ENCODE data around the gene PANK2. TPM values are rescaled to one million over a fixed set of nuclear protein-coding genes. Genes with fewer than 3 reads are reported as not detected.
"Not testable (repeated sequence)": the region's sequence is repeated elsewhere in the genome, so short reads cannot be mapped to it uniquely, and the experiment has no call there.

PANK2 gene
- polyA plus RNA-seq, 3 donors: 33.0 to 42.2 (median 39.7) TPM

DNA sequence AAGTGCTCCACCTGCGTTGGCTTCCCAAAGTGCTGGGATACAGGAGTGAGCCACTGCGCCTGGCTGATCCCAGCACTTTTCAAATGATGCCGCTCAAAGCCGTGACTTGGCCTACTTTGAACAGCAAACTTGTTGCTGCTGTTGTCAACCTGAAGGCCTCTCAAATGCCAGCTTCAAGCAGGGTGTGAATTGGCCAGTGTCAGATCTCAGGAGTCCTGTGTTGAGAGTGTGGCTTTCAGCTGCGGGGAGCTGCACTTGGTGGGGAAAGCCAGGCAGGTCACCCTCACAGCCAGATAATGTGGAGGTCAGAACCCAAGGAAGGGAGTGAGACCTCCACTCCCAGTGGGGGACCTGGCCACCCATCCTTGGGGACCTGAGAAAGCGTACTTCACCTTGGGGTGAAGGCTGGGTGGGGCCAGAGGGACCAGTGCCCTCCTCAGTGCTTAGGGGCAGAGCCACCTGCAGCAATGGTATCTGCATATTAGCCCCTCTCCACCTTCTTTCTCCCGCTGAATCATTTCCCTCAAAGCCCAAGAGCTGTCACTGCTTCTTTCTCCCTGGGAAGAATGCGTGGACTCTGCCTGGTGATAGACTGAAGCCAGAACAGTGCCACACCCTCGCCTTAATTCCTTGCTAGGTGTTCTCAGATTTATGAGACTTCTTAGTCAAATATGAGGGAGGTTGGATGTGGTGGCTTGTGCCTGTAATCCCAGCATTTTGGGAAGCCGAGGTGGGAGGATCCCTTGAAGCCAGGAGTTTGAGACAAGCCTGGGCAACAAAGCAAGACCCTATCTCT is 19.1 kb upstream of the PANK2 start:
- no peak for DNase-seq (ENCODE audit: low read depth in 3 of 3, low spot score in 2 of 3)

DNA sequence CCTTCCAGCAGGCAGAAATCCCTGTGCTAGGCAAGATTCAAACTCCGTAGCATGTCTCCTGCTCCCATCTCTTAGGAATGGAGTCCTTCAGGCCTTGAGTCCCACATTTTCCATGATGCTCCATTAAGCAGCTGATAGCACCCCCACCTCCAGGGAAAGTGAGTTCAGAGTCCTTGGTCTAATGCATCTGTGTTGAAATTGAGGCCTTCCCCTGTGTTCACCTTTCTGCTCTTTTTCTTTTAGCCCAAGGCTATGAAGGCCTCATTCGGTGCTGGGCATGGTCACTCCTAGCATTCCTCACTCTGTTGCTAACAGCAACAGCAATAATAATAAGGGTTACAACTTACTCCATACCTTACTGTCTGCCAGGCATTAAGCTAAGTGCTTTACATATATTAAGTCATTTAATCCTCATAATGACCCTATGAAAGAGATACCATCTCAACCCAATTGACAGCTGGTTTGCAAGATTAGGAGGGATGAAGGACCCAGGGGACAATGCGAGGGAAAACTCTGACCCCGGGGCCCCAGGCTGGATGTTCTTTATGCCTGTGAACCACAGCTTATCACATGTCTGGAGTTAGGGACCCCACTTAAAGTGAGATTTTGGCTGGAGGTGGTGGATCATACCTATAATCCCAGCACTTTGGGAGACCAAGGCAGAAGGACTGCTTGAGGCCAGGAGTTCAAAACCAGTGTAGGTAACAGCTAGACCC is 17.5 kb upstream of the PANK2 start:
- DNase-seq (ENCODE audit: low read depth in 3 of 3, low spot score in 2 of 3): no peak

DNA sequence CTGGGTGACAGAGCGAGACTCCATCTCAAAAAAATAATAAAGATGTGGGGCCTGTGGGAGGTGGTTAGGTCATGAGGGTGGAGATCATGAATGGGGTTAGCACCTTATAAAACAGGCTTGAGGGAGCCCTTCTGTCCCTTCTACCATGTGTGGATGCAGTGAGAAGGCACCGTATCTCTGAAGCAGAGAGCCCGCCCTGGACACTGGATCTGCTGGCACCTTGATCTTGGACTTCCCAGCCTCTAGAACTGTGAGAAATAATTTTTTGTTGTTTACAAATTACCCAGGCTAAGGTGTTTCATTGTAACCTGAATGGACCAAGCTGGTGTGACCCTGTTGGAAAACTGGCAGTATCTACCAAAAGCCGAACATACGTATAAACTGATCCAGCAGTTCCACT is 15.7 kb upstream of the PANK2 start:
- DNase-seq (ENCODE audit: low read depth in 3 of 3, low spot score in 2 of 3): no peak

DNA sequence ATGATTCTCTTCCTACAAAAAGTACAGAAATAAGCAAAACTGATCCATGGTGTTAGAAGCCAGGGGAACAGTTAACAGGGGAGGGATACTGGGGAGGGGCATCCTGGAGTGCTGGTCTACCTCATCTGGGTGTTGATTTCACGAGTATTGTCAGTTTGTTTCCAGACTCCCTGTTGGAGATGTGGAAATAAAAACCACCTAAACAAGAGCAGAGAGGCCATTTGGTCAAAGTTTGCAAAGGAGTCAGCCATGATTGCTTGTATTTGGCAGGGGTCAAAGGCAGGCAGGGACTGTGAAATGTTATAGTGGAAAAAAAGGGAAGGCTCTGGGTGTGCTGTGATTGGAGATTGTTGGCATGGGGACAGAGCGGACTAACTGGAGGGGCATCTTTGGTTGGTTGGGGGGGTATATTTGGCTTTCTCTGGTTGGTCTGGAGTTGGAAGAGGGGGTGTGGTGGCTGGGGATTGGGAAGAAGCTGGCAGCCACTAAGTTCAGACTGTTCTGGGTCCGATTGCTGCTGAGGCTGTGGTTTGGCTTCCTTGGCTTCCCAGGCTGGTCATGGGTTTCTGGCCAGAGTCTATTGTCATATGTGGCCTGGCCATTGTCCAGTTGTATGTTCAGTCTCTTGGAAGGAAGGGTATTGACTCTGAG is 14.9 kb upstream of the PANK2 start:
- no peak for DNase-seq (ENCODE audit: low read depth in 3 of 3, low spot score in 2 of 3)

DNA sequence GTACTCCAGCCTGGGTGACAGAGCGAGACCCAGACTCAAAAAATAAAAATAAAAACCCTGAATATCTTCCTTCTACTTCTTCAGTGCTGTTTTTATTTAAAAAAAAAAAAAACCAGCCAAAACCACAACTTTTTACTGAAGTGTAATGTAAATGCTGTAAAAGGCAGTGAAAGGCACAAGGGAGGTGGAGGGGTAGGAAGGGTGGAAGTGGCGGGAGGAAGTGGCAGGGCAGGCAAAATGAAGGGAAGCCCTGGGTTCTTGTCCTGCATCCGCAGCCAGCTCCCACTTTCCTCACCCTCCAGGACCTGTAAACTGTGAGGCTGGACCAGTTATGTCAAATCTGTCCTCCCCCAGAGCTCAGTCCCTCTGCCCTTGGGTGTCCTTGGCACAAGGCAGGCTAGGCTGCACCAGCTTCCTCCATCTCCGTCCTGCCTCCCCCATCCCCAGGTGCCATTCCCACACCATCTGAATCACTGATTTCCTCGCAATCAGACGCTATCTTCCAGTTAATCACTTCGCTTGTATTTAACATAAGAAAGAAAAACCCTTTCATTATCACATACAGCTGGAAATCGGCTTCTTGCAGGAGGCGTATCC is 13.7 kb upstream of the PANK2 start:
- no peak for DNase-seq (ENCODE audit: low read depth in 3 of 3, low spot score in 2 of 3)

DNA sequence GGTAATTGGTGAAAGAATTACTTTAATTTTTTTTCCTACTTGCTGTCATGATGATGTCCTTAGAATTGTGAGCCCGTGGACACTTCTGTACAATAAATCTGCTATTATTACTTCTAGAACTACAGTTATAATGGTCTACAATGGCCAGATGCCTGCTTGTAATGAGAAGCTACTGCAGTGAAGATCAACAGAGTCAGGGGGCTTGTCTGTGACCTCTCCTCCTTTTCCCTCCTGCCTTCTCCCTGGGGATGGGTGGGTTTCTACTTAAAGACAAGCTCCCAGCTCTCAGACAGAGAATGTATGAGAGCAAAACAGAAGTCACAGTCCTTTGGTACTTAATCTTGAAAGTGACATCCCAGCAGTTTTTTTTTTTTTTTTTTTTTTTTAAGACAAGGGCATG is 13.2 kb upstream of the PANK2 start:
- no peak for DNase-seq (ENCODE audit: low read depth in 3 of 3, low spot score in 2 of 3)

DNA sequence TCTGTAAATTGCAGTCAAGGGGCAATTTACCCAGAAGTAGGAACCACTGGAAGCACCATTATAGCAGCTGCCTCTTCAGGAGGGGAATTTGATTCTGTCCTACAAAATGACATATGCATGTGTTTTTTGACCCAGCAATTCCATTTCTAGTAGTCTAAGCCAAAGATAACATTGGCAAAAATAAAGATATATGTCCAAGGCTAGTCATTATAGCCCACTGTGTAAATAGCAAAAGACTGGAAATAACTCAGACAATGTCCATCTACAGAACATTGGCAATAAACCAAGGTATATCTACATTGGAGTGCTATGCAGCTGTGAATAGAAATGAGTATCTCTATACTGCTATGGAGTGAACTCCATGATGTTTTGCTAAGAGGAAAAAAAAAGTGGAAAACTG is 12.5 kb upstream of the PANK2 start:
- no peak for DNase-seq (ENCODE audit: low read depth in 3 of 3, low spot score in 2 of 3)

DNA sequence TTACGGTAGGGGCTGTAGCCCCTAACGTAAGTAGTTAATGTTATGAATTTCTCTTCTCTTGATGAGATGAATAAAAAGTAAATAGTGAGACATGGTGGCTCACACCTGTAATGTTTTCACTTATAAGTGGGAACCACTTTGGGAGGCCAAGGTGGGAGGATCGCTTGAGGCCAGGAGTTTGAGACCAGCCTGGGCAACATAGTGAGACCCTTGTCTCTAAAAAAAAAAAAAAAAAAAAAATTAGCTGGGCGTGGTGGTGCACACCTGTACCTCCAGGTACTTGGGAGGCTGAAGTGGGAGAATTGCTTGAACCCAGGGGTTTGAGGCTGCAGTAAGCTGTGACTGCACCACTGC is 10.3 kb upstream of the PANK2 start:
- DNase-seq (ENCODE audit: low read depth in 3 of 3, low spot score in 2 of 3): not testable (repeated sequence)

DNA sequence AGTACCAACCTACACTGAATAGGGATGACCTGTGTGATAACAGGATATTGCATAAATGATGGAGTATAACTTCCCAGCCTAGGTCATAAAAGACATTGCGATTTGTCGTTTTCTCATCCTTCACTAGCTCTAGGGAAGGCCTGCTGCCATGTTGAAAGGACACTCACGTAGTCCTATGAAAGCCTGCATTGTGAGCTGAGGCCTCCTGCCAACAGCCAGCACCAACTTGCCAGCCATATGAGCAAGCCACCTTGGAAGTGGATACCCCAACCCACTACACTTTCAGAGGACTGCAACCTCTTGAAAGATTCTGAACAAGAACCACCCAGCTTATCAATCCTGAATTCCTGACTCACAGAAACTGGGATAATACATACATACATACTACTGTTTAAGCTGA is 3.5 kb upstream of the PANK2 start:
- DNase-seq (ENCODE audit: low read depth in 3 of 3, low spot score in 2 of 3): no peak

DNA sequence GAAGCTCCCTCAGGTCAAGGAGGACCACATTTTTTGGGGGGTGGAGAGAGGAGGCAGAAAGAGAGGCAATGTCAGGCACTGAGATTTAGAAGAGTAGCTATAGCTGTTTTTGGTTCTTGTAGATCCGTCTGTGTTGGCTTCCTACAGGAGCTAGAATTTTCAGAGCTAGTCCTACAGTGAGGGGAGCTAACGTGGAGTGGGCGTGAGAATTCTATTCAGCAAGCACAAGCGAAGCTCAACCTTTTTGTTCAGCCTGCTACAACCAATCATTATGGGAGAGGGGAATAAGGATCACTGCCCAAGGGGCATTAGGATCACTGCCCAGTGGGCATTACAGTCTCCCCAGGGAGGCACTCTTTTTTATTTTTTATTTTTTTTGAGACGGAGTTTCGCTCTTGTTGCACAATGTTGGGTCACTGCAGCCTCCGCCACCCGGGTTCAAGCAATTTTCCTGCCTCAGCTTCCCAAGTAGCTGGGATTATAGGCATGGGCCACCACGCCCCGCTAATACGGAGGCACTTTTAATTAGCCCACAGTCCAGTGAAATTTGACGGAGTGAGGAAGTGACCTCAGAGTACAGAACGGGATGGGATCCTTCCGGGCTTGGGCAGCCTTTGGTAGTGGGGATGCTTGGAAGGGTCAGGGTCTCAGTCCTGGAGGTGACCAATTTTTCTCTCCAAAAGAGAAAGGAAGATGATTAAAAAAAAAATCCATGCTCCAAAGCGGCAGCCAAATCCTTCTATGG is 1.1 kb upstream of the PANK2 start:
- DNase-seq (ENCODE audit: low read depth in 3 of 3, low spot score in 2 of 3): no peak

DNA sequence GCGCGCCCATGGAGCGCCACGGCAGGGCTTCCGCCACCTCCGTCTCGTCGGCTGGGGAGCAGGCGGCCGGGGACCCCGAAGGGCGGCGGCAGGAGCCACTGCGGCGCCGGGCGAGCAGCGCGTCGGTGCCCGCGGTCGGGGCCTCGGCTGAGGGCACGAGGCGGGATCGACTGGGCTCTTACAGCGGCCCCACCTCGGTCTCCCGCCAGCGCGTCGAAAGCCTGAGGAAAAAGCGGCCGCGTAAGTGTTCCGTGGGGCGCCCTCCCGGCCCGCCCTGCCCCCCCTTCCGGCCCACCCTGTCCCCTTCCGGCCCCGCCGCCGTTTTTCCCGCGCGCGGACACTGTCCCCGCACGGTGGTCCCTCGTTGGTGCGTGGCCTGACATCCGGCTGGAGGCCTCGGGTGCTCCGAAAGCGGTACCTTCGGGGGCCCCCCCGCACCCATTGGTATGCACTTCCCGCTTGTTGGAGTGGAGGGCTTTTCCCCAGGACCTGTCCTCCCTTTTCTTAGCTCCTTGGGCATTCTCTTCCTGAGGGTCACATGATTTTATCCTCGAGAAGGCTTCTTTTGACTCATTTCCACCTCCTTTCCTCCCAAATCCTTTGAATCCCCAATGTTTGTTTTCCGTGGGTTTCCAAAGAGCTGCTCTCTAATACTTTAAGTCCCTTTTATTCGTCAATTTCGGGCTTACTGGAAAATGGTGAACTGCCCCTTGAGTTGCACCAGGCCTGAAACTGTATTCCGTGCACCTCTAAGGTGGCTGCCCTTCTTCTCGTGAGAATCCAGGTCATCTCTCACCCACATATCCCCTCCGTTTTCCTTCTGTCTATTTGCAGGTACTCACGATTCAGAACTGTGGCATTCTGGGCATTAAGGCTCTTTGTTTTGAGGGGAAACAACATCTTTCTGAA is 556 bp downstream of the PANK2 start:
- no peak for DNase-seq (ENCODE audit: low read depth in 3 of 3, low spot score in 2 of 3)

DNA sequence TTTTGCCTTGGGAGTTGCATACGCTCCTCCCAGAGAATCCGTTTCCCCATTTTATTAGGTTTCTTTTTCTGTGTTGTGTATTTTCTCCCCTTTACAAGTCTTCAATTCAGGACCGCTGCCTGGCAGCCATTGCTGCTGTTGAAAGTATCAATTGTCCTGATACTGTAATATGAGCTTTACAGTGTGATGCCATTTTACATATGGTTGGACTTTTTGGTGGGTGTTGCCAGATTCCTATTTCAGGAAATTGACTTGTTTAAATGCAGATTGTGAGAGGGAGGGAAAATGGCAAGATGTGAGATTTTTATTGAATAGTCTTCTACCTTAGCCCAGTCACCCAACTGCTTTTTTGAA is 1.2 kb downstream of the PANK2 start:
- DNase-seq (ENCODE audit: low read depth in 3 of 3, low spot score in 2 of 3): no peak

DNA sequence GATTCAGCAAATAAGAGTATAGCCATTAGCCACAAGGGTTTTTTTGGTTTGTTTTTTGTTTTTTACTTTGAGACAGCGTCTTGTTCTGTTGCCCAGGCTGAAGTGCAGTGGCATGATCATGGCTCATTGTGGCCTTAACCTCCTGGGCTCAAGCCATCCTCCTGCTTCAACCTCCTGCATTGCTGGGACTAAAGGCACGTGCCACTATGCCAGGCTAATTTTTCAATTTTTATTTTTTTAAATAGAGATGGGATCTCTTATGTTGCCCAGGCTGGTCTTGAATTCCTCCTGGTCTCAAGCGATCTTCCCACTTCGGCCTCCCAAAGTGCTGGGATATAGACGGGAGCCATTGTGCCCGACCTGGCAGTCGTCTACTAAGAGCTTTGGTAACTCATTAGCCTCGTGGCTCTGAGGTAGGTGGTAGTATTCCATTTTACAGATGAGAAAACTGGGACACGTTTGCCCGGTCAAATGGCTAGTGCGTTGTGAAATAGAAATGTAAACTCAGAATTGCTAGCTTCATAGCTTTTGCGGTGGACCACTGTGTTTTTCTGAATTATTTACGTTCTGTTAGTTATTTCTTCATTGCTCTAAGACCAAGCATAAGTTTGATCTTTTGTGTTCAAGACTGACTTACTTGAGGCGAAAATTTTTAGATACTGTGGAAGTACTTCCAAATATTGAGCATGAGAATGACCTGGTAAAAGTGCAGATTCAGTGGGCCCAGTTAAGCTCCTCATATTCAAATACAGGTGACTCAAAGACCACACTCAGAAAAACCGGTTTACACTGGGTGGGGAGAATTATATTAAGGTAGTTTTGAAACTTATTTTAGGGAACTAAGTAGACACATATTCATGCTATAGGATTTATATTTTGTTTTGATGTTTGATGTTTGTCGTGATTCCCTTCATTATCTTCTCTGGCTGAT is 2.1 kb downstream of the PANK2 start:
- no peak for DNase-seq (ENCODE audit: low read depth in 3 of 3, low spot score in 2 of 3)

DNA sequence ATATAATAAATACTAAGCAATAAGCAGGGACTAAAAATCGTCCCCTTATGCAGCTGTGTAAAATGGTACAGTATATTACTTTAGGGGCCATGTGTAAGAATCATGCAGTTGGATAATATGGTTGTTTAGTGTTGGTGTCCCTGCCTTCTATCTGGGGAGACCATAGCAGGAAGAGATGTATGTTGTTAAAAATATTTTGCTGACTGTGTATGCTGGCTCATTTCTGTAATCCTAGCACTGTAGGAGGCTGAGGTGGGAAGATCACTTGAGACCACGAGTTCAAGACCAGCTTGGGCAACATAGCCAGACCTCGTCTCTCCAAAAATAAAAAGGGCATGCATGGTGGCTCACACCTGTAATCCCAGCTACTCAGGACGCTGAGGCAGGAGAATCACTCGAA is 5.6 kb downstream of the PANK2 start:
- no peak for DNase-seq (ENCODE audit: low read depth in 3 of 3, low spot score in 2 of 3)

DNA sequence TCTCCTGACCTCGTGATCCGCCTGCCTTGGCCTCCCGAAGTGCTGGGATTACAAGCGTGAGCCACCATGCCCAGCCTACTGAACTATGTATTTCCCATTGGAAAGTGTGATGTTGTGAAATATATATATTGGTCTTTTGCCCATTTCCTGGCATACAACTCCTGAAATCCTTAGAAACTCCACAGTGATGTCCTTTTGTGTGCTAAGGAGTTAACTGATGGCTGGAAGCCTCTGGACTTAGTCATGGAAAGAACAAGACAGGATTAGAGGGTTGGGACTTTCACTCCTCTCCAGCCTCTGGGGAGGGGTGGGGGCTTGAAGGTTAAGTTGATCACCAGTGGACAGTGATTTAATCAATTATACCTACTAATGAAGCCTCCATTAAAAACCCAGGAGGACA is 7.1 kb downstream of the PANK2 start:
- DNase-seq (ENCODE audit: low read depth in 3 of 3, low spot score in 2 of 3): no peak

DNA sequence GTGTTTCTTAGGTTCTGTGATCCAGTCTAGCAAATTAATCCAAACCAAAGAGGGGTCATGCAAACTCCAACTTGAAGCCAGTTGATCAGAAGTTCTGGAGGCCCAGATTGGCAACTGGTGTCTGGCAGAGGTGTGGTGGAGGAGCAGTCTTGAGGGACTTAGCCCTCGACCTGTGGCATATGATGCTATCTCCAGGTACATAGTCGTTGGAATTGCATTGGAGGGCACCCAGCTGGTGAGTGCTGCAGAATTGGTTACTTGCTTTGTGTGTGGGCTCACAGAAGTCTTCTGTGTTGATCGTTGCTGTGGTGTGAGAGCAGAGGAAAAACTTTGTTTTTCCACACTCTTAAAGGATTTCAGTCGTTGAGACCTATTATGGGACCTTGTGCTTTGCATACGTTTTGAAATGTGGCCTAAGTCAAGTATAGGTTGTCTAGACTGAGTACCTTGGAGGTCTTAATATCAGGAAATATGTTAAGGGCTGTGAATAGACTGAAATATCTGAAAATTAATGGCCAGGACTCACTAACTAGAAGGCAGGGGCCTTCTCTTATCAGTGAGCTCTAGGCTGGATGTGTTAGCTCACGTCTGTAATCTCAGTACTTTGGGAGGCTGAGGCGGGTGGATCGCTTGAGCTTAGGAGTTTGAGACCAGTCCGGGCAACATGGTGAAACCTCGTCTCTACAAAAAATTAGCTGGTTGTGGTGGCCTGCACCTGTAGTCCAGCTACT is 7.8 kb downstream of the PANK2 start:
- DNase-seq (ENCODE audit: low read depth in 3 of 3, low spot score in 2 of 3): no peak

DNA sequence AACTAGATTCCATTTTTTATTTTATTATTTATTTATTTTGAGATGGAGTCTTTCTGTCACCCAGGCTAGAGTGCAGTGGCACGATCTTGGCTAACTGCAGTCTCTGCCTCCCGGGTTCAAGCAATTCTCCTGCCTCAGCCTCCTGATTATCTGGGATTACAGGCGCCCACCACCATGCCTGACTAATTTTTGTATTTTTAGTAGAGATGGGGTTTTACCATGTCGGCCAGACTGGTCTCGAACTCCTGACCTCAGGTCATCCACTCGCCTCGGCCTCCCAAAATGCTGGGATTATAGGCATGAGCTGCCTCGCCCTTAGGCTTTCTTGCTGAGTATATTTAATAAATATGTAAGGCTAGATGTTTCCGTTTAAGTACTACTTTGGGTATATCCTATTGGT is 9.0 kb downstream of the PANK2 start:
- DNase-seq (ENCODE audit: low read depth in 3 of 3, low spot score in 2 of 3): not testable (repeated sequence)

DNA sequence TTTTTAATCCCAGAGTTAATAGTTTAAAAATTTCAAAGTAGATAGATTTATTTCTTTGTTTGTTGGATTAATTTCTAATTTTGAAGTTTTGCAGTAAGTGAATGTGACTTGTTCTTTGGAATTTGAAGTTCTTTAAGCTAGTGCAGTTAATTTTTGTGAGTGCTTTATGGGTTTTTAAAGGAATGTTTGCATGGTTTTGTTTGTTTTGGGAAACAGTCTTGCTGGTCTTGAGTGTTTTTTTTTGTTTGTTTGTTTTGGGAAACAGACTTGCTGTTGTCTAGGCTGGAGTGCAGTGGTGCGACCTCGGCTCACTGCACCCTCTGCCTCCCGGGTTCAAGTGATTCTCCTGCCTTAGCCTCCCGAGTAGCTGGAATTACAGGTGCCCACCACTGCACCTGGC is 9.5 kb downstream of the PANK2 start:
- DNase-seq (ENCODE audit: low read depth in 3 of 3, low spot score in 2 of 3): no peak

Data from right renal cortex interstitium (tissue), 3 donors.